GM12878 (cell line): ENCODE measurements around the gene CNR2. TPM values are rescaled to one million over a fixed set of nuclear protein-coding genes. Genes with fewer than 3 reads are reported as not detected.

ENCODE experiments used
- ASH2L ChIP-seq: fragments of 300-600, 200-600 bp; sonication (generic); IDR thresholded peaks from 2 replicates; pipeline ENCODE4 v1.6.1; 2017; ENCODE audit warnings: low read depth, mild to moderate bottlenecking, borderline replicate concordance
- CBX3 ChIP-seq: fragments of 200-600 bp; sonication (generic); IDR thresholded peaks from 2 replicates; pipeline ENCODE4 v1.6.1; 2016; ENCODE audit warnings: low read depth, borderline replicate concordance
- CHD1 ChIP-seq: IDR thresholded peaks from 2 replicates; pipeline ENCODE4 v1.6.1; 2012; ENCODE audit warnings: low read depth, low read length, improper control_type of control experiment
- E2F4 ChIP-seq: IDR thresholded peaks from 2 replicates; pipeline ENCODE4 v1.6.1; 2012; ENCODE audit warnings: low read depth, low read length, improper control_type of control experiment
- FOXK2 ChIP-seq: fragments of 450-650 bp; IDR thresholded peaks from 2 replicates; pipeline ENCODE4 v1.6.1; 2017; ENCODE audit warnings: mild to moderate bottlenecking, moderate library complexity
- HSF1 ChIP-seq: fragments of 150-350 bp; IDR thresholded peaks from 2 replicates; pipeline ENCODE4 v1.6.1; 2014; ENCODE audit warnings: mild to moderate bottlenecking, low read depth, low read length
- IKZF1 ChIP-seq: fragments of 450-650 bp; conservative IDR thresholded peaks from 2 replicates; pipeline ENCODE4 v1.6.1; 2017; ENCODE audit warnings: antibody characterized with exemption, mild to moderate bottlenecking
- IKZF2 ChIP-seq, 2 experiments: fragments of 450-650 bp; IDR thresholded peaks; 2 replicates each; pipeline ENCODE4 v1.6.1; 2017; ENCODE audit warnings: mild to moderate bottlenecking in 2 of 2, moderate library complexity in 2 of 2
- IRF5 ChIP-seq: fragments of 450-650 bp; IDR thresholded peaks from 2 replicates; pipeline ENCODE4 v1.6.1; 2017; ENCODE audit warnings: borderline replicate concordance
- KAT2A ChIP-seq: conservative IDR thresholded peaks from 2 replicates; pipeline ENCODE4 v1.6.1; 2011; ENCODE audit warnings: low read depth, low read length; ENCODE audit not compliant: control insufficient read depth
- MTA2 ChIP-seq: fragments of 450-650 bp; IDR thresholded peaks from 2 replicates; pipeline ENCODE4 v1.6.1; 2016; ENCODE audit warnings: low read depth, mild to moderate bottlenecking, moderate library complexity
- NR2C1 ChIP-seq: fragments of 450-650 bp; IDR thresholded peaks from 2 replicates; pipeline ENCODE4 v1.6.1; 2017; ENCODE audit warnings: antibody characterized with exemption, mild to moderate bottlenecking, moderate library complexity
- NR2C2 ChIP-seq: IDR thresholded peaks from 2 replicates; pipeline ENCODE4 v1.6.1; 2011; ENCODE audit warnings: borderline replicate concordance, low read depth; ENCODE audit not compliant: control insufficient read depth, insufficient read length
- NRF1 ChIP-seq: conservative IDR thresholded peaks from 2 replicates; pipeline ENCODE4 v1.6.1; 2011; ENCODE audit warnings: mild to moderate bottlenecking, low read depth, low read length, improper control_type of control experiment
- PAX8 ChIP-seq: fragments of 450-650 bp; IDR thresholded peaks from 2 replicates; pipeline ENCODE4 v1.6.1; 2017; ENCODE audit warnings: mild to moderate bottlenecking, moderate library complexity
- PML ChIP-seq: IDR thresholded peaks from 2 replicates; pipeline ENCODE4 v1.6.1; 2012; ENCODE audit warnings: low read length, inconsistent platforms
- PRDM15 ChIP-seq: fragments of 450-650 bp; formaldehyde crosslinking; IDR thresholded peaks from 2 replicates; pipeline ENCODE4 v1.4.0; 2020; ENCODE audit warnings: mild to moderate bottlenecking, moderate library complexity
- RELB ChIP-seq: fragments of 450-650 bp; IDR thresholded peaks from 2 replicates; pipeline ENCODE4 v1.6.1; 2017; ENCODE audit warnings: low read depth, mild to moderate bottlenecking, moderate library complexity
- STAT1 ChIP-seq: fragments of 450-650 bp; conservative IDR thresholded peaks from 2 replicates; pipeline ENCODE4 v1.6.1; 2014; ENCODE audit warnings: antibody characterized with exemption, mild to moderate bottlenecking
- ZNF217 ChIP-seq: fragments of 450-650 bp; IDR thresholded peaks from 2 replicates; pipeline ENCODE4 v1.6.1; 2017; ENCODE audit warnings: antibody characterized with exemption, mild to moderate bottlenecking
- polyA plus RNA-seq, 11 experiments: library from polyadenylated mRNA; depleted of rRNA in 4 of 11; unstranded in 6 of 11; stranded (reverse) in 5 of 11; fragments of >200 nt; fragmentation: Nextera tagmentation in 4 of 11; fragmentation: Illumina TruSeq in 1 of 11; extraction: Ambion mirVana in 4 of 11; extraction: Trizol in 1 of 11; gene quantifications; 1 replicate in 1 of 11; 2 replicates in 10 of 11; pipeline versions ENCODE4 v1.2.1 to v1.2.3, GENCODE V29; 2011 to 2016; ENCODE audit warnings: inconsistent platforms in 2 of 11, missing spikeins in 2 of 11, low read depth in 1 of 11
- total RNA-seq, 4 experiments: library from RNA; depleted of rRNA in 3 of 4; stranded (reverse); fragments of >200 nt in 3 of 4; fragmentation: Illumina TruSeq in 1 of 4; extraction: Trizol in 1 of 4; gene quantifications; 2 replicates each; pipeline versions ENCODE4 v1.2.1 to v1.2.3, GENCODE V29; 2013 to 2021

CNR2 gene
- total and polyA plus RNA-seq, 10 of the 15 experiments (the other 5 are each of a cell fraction or from before 2014, with no cell fraction given) = 0.46 to 19.8 (median 12.2) TPM

- TF ChIP-seq RELB = peak; percentile 96
- no peak for TF ChIP-seq E2F4
- peak; percentile 65 for TF ChIP-seq IKZF1
- TF ChIP-seq ZNF217 = no peak
- no peak for TF ChIP-seq FOXK2
- TF ChIP-seq STAT1 = no peak
- no peak for TF ChIP-seq MTA2
- no peak for TF ChIP-seq PAX8
- TF ChIP-seq ASH2L = no peak
- no peak for TF ChIP-seq NR2C1
- TF ChIP-seq PRDM15 = no peak
- peak; percentile 71; the same call in 1 of the 2 replicates for TF ChIP-seq PML
- no peak for TF ChIP-seq HSF1
- no peak for TF ChIP-seq CBX3
- TF ChIP-seq KAT2A = no peak
- TF ChIP-seq IRF5 = no peak
- no peak for TF ChIP-seq NRF1
- TF ChIP-seq IKZF2 (IDR thresholded peaks at IDR 0.05) = peak in 1 of 2 experiments; percentile 26; a peak in 1 of 4 replicates
- no peak for TF ChIP-seq CHD1
- TF ChIP-seq NR2C2 = no peak
Measured at GRCh38 chr1:23825076-23825761, 87.9 kb downstream of the CNR2 start, which contains the start of gene HMGCL (continued).
